GM12875 (cell line): Measurements from ENCODE around the gene HECW1.

ENCODE experiments used
- H3K4me3 ChIP-seq: one replicate; pipeline ENCODE4 v1.5.1; 2011; ENCODE audit warnings: low read depth, low read length, control low read depth
- TF ChIP-seq, protein P1 (sequence below): IDR thresholded peaks from 2 replicates; pipeline ENCODE4 v1.5.1; 2011; ENCODE audit warnings: low read depth, mild to moderate bottlenecking, control low read depth, inconsistent platforms, low read length, moderate library complexity, borderline replicate concordance; ENCODE audit not compliant: insufficient read depth

HECW1 gene

DNA sequence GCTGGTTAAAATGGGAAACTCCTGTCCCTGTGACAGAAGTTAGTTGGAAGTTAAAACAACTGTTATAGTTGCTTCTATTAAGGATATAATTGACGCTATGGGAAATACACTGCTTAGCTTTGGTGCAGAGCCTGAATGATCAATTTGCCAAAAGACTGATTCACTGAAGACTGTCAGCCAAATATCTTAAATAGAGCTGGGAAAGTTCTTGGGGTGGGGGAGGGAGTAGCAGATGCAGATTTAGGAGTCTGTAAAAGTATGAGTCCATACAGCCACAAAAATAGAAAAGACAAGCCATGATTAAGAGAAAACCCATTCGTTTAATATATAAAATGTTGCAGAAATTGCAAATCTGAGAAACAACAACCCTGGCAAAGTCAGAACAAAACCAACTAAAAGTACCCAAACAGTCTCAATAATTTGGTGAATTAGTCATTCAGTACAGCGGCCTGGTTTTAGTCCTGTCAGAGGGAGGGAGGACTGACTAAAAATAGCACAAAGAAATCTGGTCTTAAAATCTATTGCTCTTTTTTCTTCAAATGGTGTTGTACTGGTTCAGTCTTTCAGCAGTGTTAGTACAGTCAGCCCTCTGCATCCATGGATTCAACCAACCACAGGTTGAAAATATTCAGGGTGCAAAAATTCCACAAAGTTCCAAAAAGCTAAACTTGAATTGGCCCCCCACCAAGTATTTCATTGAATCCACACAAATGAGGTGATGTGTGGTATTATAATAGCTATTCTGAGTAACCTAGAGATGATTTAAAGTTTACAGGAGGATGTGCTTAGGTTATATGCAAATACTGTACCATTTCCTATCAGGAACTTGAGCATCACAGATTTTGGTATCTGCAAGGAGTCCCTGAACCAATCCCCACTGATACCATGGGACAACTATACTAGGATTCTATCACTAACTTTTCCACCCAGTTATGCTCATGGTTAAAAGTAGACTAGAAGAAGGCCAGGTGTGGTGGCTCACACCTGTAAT is 500.4 kb downstream of the HECW1 start:
- H3K4me3 ChIP-seq = no peak overlapping the region
- TF ChIP-seq, protein P1, sequence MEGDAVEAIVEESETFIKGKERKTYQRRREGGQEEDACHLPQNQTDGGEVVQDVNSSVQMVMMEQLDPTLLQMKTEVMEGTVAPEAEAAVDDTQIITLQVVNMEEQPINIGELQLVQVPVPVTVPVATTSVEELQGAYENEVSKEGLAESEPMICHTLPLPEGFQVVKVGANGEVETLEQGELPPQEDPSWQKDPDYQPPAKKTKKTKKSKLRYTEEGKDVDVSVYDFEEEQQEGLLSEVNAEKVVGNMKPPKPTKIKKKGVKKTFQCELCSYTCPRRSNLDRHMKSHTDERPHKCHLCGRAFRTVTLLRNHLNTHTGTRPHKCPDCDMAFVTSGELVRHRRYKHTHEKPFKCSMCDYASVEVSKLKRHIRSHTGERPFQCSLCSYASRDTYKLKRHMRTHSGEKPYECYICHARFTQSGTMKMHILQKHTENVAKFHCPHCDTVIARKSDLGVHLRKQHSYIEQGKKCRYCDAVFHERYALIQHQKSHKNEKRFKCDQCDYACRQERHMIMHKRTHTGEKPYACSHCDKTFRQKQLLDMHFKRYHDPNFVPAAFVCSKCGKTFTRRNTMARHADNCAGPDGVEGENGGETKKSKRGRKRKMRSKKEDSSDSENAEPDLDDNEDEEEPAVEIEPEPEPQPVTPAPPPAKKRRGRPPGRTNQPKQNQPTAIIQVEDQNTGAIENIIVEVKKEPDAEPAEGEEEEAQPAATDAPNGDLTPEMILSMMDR = no peak
